SK-N-SH (cell line): ENCODE measurements around the gene OR5A2.

ENCODE experiments used
- CHD2 ChIP-seq: fragments of 150-350 bp; IDR thresholded peaks from 2 replicates; pipeline ENCODE4 v1.6.1; 2018; ENCODE audit warnings: low read length; ENCODE audit not compliant: partially characterized antibody
- CTCF ChIP-seq: fragments of 200-600 bp; sonication (generic); IDR thresholded peaks from 2 replicates; pipeline ENCODE4 v1.6.1; 2017; ENCODE audit warnings: antibody characterized with exemption, mild to moderate bottlenecking, moderate library complexity
- IRF3 ChIP-seq: fragments of 150-350 bp; IDR thresholded peaks from 2 replicates; pipeline ENCODE4 v1.6.1; 2016; ENCODE audit warnings: mild to moderate bottlenecking, low read depth, low read length
- JUND ChIP-seq: IDR thresholded peaks from 2 replicates; pipeline ENCODE4 v1.4.0; 2012
- NRF1 ChIP-seq: IDR thresholded peaks from 2 replicates; pipeline ENCODE4 v1.6.1; 2012; ENCODE audit warnings: low read depth, mild to moderate bottlenecking, low read length
- POLR2AphosphoS5 ChIP-seq: IDR thresholded peaks from 2 replicates; pipeline ENCODE4 v1.6.1; 2012; ENCODE audit warnings: low read depth, low read length
- RAD21 ChIP-seq: IDR thresholded peaks from 2 replicates; pipeline ENCODE4 v1.6.1; 2012; ENCODE audit warnings: mild to moderate bottlenecking, low read length
- RFX5 ChIP-seq: IDR thresholded peaks from 2 replicates; pipeline ENCODE4 v1.6.1; 2012; ENCODE audit warnings: mild to moderate bottlenecking, improper control_type of control experiment, low read length
- SIN3A ChIP-seq: IDR thresholded peaks from 2 replicates; pipeline ENCODE4 v1.6.1; 2012; ENCODE audit warnings: low read depth, mild to moderate bottlenecking, low read length, moderate library complexity, borderline replicate concordance
- TAF1 ChIP-seq: IDR thresholded peaks from 2 replicates; pipeline ENCODE4 v1.6.1; 2012; ENCODE audit warnings: low read depth, mild to moderate bottlenecking, low read length, moderate library complexity, borderline replicate concordance
- ZBTB33 ChIP-seq: IDR thresholded peaks from 2 replicates; pipeline ENCODE4 v1.4.0; 2012; ENCODE audit warnings: low read depth, borderline replicate concordance

- TF ChIP-seq JUND (no peak), CTCF (no peak), POLR2AphosphoS5 (no peak), RFX5 (no peak), CHD2 (no peak), SIN3A (no peak), NRF1 (no peak), ZBTB33 (no peak), RAD21 (no peak), TAF1 (no peak), IRF3 (no peak)
Observed at GRCh38 chr11:59437770-59438169, 11.6 kb upstream of the OR5A2 start.
